ENCODE measurements around the gene CCDC91.
"Not testable (repeated sequence)": the region's sequence is repeated elsewhere in the genome, so short reads cannot be mapped to it uniquely, and the experiment has no call there.

The CCDC91 gene

GRCh38 chr12:28476206-28476605 is 285.9 kb downstream of the CCDC91 start:
- DNase-seq = not testable (repeated sequence)

- not testable (repeated sequence) for DNase-seq
Observed at GRCh38 chr12:28479097-28479496, 288.8 kb downstream of the CCDC91 start.

- DNase-seq = no peak
Observed at GRCh38 chr12:28479683-28480082, 289.4 kb downstream of the CCDC91 start.

- DNase-seq = no peak
Observed at GRCh38 chr12:28484156-28484555, 293.9 kb downstream of the CCDC91 start.

GRCh38 chr12:28486521-28486920 is 296.3 kb downstream of the CCDC91 start:
- no peak for DNase-seq

- DNase-seq = peak; percentile 66
Observed at GRCh38 chr12:28489246-28489645, 299.0 kb downstream of the CCDC91 start.

GRCh38 chr12:28497889-28498411 is 307.7 kb downstream of the CCDC91 start:
- peak; percentile 49 for DNase-seq

- DNase-seq = no peak
Observed at GRCh38 chr12:28498850-28499249, 308.6 kb downstream of the CCDC91 start.

- peak; percentile 32 for DNase-seq
Observed at GRCh38 chr12:28500373-28501024, 310.2 kb downstream of the CCDC91 start.

- peak; percentile 13 for DNase-seq
Observed at GRCh38 chr12:28506271-28506670, 316.0 kb downstream of the CCDC91 start.

- DNase-seq = peak; percentile 69
Observed at GRCh38 chr12:28507033-28507432, 316.8 kb downstream of the CCDC91 start.

GRCh38 chr12:28507867-28508266 is 317.6 kb downstream of the CCDC91 start:
- DNase-seq = no peak

GRCh38 chr12:28512406-28512805 is 322.1 kb downstream of the CCDC91 start:
- no peak for DNase-seq

GRCh38 chr12:28512876-28513275 is 322.6 kb downstream of the CCDC91 start:
- DNase-seq = no peak

- DNase-seq = no peak
Observed at GRCh38 chr12:28513983-28514382, 323.7 kb downstream of the CCDC91 start.

GRCh38 chr12:28517101-28517500 is 326.8 kb downstream of the CCDC91 start:
- DNase-seq = no peak

- no peak for DNase-seq
Observed at GRCh38 chr12:28527631-28528249, 337.5 kb downstream of the CCDC91 start.

GRCh38 chr12:28535216-28535615 is 345.0 kb downstream of the CCDC91 start:
- DNase-seq = peak; percentile 73

- peak; percentile 88 for DNase-seq
Observed at GRCh38 chr12:28536088-28536487, 345.8 kb downstream of the CCDC91 start.

- no peak for DNase-seq
Observed at GRCh38 chr12:28537474-28537873, 347.2 kb downstream of the CCDC91 start.

GRCh38 chr12:28539691-28540323 is 349.6 kb downstream of the CCDC91 start:
- peak; percentile 61 for DNase-seq

- no peak for DNase-seq
Observed at GRCh38 chr12:28540324-28540714, 350.1 kb downstream of the CCDC91 start.

- DNase-seq = no peak
Observed at GRCh38 chr12:28543021-28543890, 353.0 kb downstream of the CCDC91 start.
